MM.1S (cell line): ENCODE data around the gene CRYBB3.
"Not testable (repeated sequence)": the region's sequence is repeated elsewhere in the genome, so short reads cannot be mapped to it uniquely, and the experiment has no call there.

Experiments
- DNase-seq: peaks from one replicate; pipeline ENCODE4 v3.0.0-alpha.2; 2015
- H2AFZ ChIP-seq: fragments of 300-600 bp; sonication (generic); 2 replicates; pipeline ENCODE4 v1.6.0; 2016; ENCODE audit warnings: antibody characterized with exemption, low read length
- H3F3A ChIP-seq: fragments of 300-600 bp; sonication (generic); 2 replicates; pipeline ENCODE4 v1.6.1; 2016; ENCODE audit warnings: mild to moderate bottlenecking, antibody characterized with exemption, low read length, moderate library complexity, mixed read lengths; ENCODE audit not compliant: insufficient read depth
- H3K27ac ChIP-seq: fragments of 300-600 bp; sonication (generic); 2 replicates; pipeline ENCODE4 v1.5.1; 2016; ENCODE audit warnings: mild to moderate bottlenecking, low read length
- H3K27me3 ChIP-seq: fragments of 300-600 bp; sonication (generic); replicated peaks from 2 replicates; pipeline ENCODE4 v1.6.0; 2016; ENCODE audit warnings: low read length; ENCODE audit not compliant: insufficient read depth
- H3K36me3 ChIP-seq: fragments of 300-600 bp; sonication (generic); replicated peaks from 2 replicates; pipeline ENCODE4 v1.6.1; 2016; ENCODE audit warnings: mild to moderate bottlenecking, low read length, mixed read lengths; ENCODE audit not compliant: insufficient read depth
- H3K4me1 ChIP-seq: fragments of 300-600 bp; sonication (generic); 2 replicates; pipeline ENCODE4 v1.6.1; 2016; ENCODE audit warnings: low read length, mixed read lengths
- H3K4me2 ChIP-seq: fragments of 300-600 bp; sonication (generic); 2 replicates; pipeline ENCODE4 v1.6.0; 2016; ENCODE audit warnings: low read depth, low read length
- H3K4me3 ChIP-seq: fragments of 300-600 bp; sonication (generic); 2 replicates; pipeline ENCODE4 v1.5.1; 2016; ENCODE audit warnings: low read length, mixed read lengths
- H3K79me2 ChIP-seq: fragments of 300-600 bp; sonication (generic); 2 replicates; pipeline ENCODE4 v1.6.1; 2016; ENCODE audit warnings: mixed run types, low read length, mixed read lengths
- H3K9ac ChIP-seq: fragments of 300-600 bp; sonication (generic); 2 replicates; pipeline ENCODE4 v1.6.1; 2016; ENCODE audit warnings: low read length, mixed read lengths
- H3K9me2 ChIP-seq: fragments of 300-600 bp; sonication (generic); replicated peaks from 2 replicates; pipeline ENCODE4 v1.6.1; 2016; ENCODE audit warnings: mild to moderate bottlenecking, low read length, mixed read lengths; ENCODE audit not compliant: insufficient read depth
- H3K9me3 ChIP-seq: fragments of 300-600 bp; sonication (generic); replicated peaks from 2 replicates; pipeline ENCODE4 v1.6.1; 2016; ENCODE audit warnings: mild to moderate bottlenecking, low read length, mixed read lengths; ENCODE audit not compliant: insufficient read depth
- H4K20me1 ChIP-seq: fragments of 300-600 bp; sonication (generic); 2 replicates; pipeline ENCODE4 v1.6.1; 2016; ENCODE audit warnings: mild to moderate bottlenecking, low read length, moderate library complexity, mixed read lengths; ENCODE audit not compliant: insufficient read depth
- EZH2 ChIP-seq: fragments of 300-600 bp; sonication (generic); optimal IDR thresholded peaks from 2 replicates; pipeline ENCODE3; 2017; ENCODE audit warnings: low read depth, mild to moderate bottlenecking, antibody characterized with exemption, low read length, mixed read lengths
- EZH2phosphoT487 ChIP-seq: fragments of 300-600 bp; sonication (generic); IDR thresholded peaks from 2 replicates; pipeline ENCODE4 v1.6.1; 2018; ENCODE audit warnings: antibody characterized with exemption, low read length
- TF ChIP-seq, protein P1 (sequence below): fragments of 300-600 bp; sonication (generic); IDR thresholded peaks from 2 replicates; pipeline ENCODE4 v1.5.1; 2016; ENCODE audit warnings: antibody characterized with exemption, low read length, mixed read lengths

The CRYBB3 gene

DNA sequence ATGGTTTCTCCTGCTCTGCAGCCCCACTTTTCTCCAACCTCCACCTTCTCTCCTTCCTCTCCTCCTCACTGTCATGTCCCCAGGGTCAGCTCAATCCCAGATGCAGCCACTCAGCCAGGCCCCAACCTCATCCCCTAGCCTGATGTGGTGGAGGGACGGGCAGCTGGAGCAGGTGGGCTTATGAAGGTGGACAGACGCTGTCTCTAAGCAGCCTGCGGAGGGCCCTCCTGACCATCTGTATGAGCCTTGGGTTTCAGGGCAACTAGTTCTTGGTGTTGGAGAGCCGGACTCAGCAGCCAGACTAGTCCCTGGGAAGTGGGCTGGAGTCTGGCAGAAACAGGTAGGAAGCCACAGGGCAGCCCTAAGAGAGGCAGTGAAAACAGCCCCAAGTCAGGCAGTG lies 37.8 kb downstream of the CRYBB3 start:
- no peak overlapping the region for H3K27ac ChIP-seq
- H2AFZ ChIP-seq: no peak overlapping the region
- no peaks in the 10 kb centered on the region for H3K9me2 ChIP-seq
- H3K4me1 ChIP-seq: peaks cover 4% of the 10 kb centered on the region; the same call in 1 of the 2 replicates
- H3K79me2 ChIP-seq: no peaks in the 10 kb centered on the region
- H3K36me3 ChIP-seq: no peaks in the 10 kb centered on the region
- no peak overlapping the region for H3K4me3 ChIP-seq
- no peaks in the 10 kb centered on the region for H4K20me1 ChIP-seq
- TF ChIP-seq EZH2 (no peak), EZH2phosphoT487 (no peak)
- TF ChIP-seq, protein P1, sequence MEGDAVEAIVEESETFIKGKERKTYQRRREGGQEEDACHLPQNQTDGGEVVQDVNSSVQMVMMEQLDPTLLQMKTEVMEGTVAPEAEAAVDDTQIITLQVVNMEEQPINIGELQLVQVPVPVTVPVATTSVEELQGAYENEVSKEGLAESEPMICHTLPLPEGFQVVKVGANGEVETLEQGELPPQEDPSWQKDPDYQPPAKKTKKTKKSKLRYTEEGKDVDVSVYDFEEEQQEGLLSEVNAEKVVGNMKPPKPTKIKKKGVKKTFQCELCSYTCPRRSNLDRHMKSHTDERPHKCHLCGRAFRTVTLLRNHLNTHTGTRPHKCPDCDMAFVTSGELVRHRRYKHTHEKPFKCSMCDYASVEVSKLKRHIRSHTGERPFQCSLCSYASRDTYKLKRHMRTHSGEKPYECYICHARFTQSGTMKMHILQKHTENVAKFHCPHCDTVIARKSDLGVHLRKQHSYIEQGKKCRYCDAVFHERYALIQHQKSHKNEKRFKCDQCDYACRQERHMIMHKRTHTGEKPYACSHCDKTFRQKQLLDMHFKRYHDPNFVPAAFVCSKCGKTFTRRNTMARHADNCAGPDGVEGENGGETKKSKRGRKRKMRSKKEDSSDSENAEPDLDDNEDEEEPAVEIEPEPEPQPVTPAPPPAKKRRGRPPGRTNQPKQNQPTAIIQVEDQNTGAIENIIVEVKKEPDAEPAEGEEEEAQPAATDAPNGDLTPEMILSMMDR: no peak
- peaks cover 33% of the 10 kb centered on the region for H3K27me3 ChIP-seq
- H3K9ac ChIP-seq: no peak overlapping the region
- no peak for DNase-seq
- no peak overlapping the region for H3K4me2 ChIP-seq
- H3K9me3 ChIP-seq: no peaks in the 10 kb centered on the region
- no peaks in the 10 kb centered on the region for H3F3A ChIP-seq

DNA sequence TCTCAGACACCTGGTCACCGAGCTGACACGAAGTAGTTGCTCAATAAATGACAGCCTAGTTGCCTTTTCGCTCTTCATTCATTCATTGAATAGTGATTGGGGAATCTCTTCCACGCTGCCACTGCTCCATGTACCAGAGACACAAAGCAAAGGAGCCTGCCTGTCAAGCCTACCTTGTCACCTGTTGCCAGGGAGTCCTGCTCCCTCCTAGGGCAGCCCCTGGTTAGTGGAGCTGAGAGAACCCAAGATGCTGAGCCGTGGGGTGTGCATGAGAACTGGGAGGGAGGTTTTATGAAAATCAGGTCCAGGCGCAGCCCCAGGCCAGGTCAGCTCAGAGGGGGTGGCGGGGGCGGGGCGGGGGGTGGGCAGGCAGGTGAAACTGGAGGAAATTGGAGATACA lies 38.4 kb downstream of the CRYBB3 start:
- H3K4me2 ChIP-seq, H3F3A ChIP-seq, H3K9me3 ChIP-seq, H3K9ac ChIP-seq, H2AFZ ChIP-seq, H3K79me2 ChIP-seq, H3K27ac ChIP-seq, H3K9me2 ChIP-seq, H3K4me1 ChIP-seq, H3K4me3 ChIP-seq, H4K20me1 ChIP-seq, DNase-seq, H3K36me3 ChIP-seq: not testable (repeated sequence)
- peaks cover 32% of the 10 kb centered on the region for H3K27me3 ChIP-seq

DNA sequence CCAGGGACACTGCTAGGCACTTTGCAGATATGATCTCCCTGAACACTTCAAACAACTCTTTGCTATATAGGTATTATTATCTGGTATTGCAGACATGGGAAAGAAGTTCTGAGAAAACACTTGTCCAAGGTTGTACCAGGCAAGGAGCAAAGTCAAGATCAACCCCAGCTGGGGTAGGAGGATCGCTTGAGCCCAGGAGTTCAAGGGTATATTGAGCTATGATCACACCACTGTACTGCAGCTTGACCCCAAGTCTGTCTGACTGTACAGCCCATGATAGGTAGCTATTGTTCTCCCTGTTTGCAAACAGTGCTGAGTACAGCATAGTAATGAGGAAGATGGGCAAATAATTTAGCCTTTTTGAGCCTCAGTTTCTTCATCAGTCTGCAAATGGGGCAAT lies 55.5 kb downstream of the CRYBB3 start:
- not testable (repeated sequence) for H2AFZ ChIP-seq, H3F3A ChIP-seq, DNase-seq, H3K9me2 ChIP-seq, H3K27ac ChIP-seq, H3K79me2 ChIP-seq, H3K27me3 ChIP-seq, H3K4me1 ChIP-seq, H3K4me3 ChIP-seq, H3K36me3 ChIP-seq, H3K9ac ChIP-seq, H3K9me3 ChIP-seq, H3K4me2 ChIP-seq, H4K20me1 ChIP-seq
